B cell (primary cell): ENCODE data around the gene ACSF2.
"Not testable (repeated sequence)": the region's sequence is repeated elsewhere in the genome, so short reads cannot be mapped to it uniquely, and the experiment has no call there.

Experiments used
- EZH2 ChIP-seq: IDR thresholded peaks from 2 replicates; pipeline ENCODE4 v1.6.1; 2012; ENCODE audit warnings: borderline replicate concordance, low read depth, mild to moderate bottlenecking, moderate library complexity, low read length; ENCODE audit not compliant: insufficient read depth, poor library complexity, severe bottlenecking
- TF ChIP-seq, protein P1 (sequence below): fragments of 200-600 bp; IDR thresholded peaks from one replicate; pipeline ENCODE4 v1.8.0; 2022; ENCODE audit warnings: antibody characterized with exemption, mild to moderate bottlenecking

DNA sequence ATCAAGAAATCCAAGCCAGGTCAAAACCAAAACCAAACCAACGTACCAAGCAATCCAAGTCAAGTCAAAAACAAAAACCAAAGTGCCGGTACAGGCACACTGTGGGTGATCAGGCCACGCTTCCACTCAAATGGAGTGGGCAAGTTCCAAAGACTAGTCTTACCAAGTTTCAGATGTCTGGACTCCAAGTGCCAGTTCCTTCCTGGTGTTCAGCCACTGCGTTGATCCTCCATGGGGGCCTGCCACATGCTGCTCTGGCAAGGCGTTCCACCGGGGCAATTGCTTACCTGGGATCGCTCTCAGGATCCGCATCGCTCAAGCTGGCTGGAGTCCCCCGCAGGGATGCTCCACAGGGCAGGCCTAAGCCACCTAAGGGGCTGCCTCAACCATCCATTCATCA, 6.4 kb upstream of the ACSF2 start:
- TF ChIP-seq, protein P1, sequence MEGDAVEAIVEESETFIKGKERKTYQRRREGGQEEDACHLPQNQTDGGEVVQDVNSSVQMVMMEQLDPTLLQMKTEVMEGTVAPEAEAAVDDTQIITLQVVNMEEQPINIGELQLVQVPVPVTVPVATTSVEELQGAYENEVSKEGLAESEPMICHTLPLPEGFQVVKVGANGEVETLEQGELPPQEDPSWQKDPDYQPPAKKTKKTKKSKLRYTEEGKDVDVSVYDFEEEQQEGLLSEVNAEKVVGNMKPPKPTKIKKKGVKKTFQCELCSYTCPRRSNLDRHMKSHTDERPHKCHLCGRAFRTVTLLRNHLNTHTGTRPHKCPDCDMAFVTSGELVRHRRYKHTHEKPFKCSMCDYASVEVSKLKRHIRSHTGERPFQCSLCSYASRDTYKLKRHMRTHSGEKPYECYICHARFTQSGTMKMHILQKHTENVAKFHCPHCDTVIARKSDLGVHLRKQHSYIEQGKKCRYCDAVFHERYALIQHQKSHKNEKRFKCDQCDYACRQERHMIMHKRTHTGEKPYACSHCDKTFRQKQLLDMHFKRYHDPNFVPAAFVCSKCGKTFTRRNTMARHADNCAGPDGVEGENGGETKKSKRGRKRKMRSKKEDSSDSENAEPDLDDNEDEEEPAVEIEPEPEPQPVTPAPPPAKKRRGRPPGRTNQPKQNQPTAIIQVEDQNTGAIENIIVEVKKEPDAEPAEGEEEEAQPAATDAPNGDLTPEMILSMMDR: not testable (repeated sequence)
- not testable (repeated sequence) for TF ChIP-seq EZH2
